Prostate gland (tissue), 2 donors: Measurements from ENCODE around the gene ZPR1.

Experiments used
- CTCF ChIP-seq, 4 experiments: fragments of 200-600 bp in 2 of 4; fragments of 450-650 bp in 2 of 4; sonication (generic) in 2 of 4; IDR thresholded peaks; 1 replicate in 3 of 4; 2 replicates in 1 of 4; pipeline ENCODE4 v1.5.1; 2016 to 2019; ENCODE audit warnings: antibody characterized with exemption in 4 of 4, mild to moderate bottlenecking in 2 of 4, moderate library complexity in 2 of 4
- POLR2A ChIP-seq: fragments of 450-650 bp; IDR thresholded peaks from one replicate; pipeline ENCODE4 v1.6.1; 2016; ENCODE audit warnings: antibody characterized with exemption, mild to moderate bottlenecking
- POLR2AphosphoS5 ChIP-seq: sonication (generic); formaldehyde crosslinking; IDR thresholded peaks from one replicate; pipeline ENCODE4 v1.6.1; 2017; ENCODE audit warnings: antibody characterized with exemption

- TF ChIP-seq CTCF (IDR thresholded peaks at IDR 0.05) (no peak), POLR2A (no peak), POLR2AphosphoS5 (no peak)
Measured at GRCh38 chr11:116833816-116834534, 46.2 kb upstream of the ZPR1 start.
